Measurements from ENCODE around the gene ARHGEF39. TPM values are rescaled to one million over a fixed set of nuclear protein-coding genes. Genes with fewer than 3 reads are reported as not detected.
A peak's percentile ranks its signal among the peaks of the same experiment; 100 is the strongest.

The ARHGEF39 gene
- total RNA-seq, 4 donors from 2014 or later: 1.3 to 17.5 (median 5.1) TPM

GRCh38 chr9:35711501-35712428 lies 46.8 kb upstream of the ARHGEF39 start:
- no peak overlapping the region for H3K4me3 ChIP-seq
- TF ChIP-seq, protein P1, sequence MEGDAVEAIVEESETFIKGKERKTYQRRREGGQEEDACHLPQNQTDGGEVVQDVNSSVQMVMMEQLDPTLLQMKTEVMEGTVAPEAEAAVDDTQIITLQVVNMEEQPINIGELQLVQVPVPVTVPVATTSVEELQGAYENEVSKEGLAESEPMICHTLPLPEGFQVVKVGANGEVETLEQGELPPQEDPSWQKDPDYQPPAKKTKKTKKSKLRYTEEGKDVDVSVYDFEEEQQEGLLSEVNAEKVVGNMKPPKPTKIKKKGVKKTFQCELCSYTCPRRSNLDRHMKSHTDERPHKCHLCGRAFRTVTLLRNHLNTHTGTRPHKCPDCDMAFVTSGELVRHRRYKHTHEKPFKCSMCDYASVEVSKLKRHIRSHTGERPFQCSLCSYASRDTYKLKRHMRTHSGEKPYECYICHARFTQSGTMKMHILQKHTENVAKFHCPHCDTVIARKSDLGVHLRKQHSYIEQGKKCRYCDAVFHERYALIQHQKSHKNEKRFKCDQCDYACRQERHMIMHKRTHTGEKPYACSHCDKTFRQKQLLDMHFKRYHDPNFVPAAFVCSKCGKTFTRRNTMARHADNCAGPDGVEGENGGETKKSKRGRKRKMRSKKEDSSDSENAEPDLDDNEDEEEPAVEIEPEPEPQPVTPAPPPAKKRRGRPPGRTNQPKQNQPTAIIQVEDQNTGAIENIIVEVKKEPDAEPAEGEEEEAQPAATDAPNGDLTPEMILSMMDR (IDR thresholded peaks at IDR 0.05): no peak
- TF ChIP-seq POLR2A (IDR thresholded peaks at IDR 0.05): no peak
- no peaks in the 10 kb centered on the region for H3K27me3 ChIP-seq
- peaks cover 65 to 100% (median 81%) of the 10 kb centered on the region in 3 donors for H3K36me3 ChIP-seq
- 73 to 79% methylated on average over 17 to 18 of the region's 21 CpGs for WGBS, 2 donors
- intact Hi-C loops (cut with DNase I): no loop called here
- peak overlapping the region in 3 of 4 donors; percentile 13 to 34 (median 17) for H3K27ac ChIP-seq
- DNase-seq: no peak
- no peaks in the 10 kb centered on the region for H3K4me1 ChIP-seq
- no peaks in the 10 kb centered on the region for H3K9me3 ChIP-seq

DNA sequence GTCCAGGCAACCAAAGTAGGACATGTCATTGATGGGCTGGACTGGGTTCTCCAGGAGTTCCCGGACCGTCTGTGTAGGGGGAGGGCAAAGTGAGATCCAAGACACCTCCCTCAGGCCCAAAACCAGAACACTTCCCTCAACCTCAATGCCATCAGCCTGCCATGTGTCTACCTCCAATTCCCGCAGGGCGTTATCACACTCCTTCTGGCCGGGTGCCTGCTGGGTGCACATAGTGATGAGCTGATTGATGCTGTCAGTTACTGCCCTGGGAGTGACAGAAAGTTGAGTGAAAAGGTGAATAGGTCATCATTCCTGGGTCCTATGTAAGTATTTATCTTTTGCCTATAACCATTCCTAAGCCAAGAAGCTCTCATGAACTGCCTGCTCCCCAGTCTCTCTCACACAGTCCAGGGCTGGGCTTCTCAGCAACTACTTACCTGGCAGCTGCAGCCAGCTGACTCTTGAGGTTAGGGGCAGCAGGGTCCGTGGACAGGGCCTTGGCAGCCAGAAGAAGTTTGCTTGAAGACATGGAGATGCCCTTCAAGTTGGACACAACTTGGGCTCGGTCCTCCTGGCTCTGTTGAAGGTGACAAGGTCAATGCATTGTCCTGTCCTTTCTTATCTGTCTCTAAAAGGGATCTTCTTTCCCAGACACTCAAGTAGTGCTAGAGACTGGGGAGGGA lies 46.0 kb upstream of the ARHGEF39 start:
- intact Hi-C loops (cut with DNase I): no loop called here
- TF ChIP-seq, protein P1 (IDR thresholded peaks at IDR 0.05): no peak
- no peak for TF ChIP-seq POLR2A (IDR thresholded peaks at IDR 0.05)
- 77 to 91% methylated on average over 6 to 7 of the region's 7 CpGs for WGBS, 2 donors
- H3K4me3 ChIP-seq: no peak overlapping the region
- H3K9me3 ChIP-seq: no peaks in the 10 kb centered on the region
- H3K27me3 ChIP-seq: no peaks in the 10 kb centered on the region
- H3K27ac ChIP-seq: peak overlapping the region in 2 of 4 donors; percentile 13 to 34
- peaks cover 71 to 100% (median 83%) of the 10 kb centered on the region in 3 donors for H3K36me3 ChIP-seq
- DNase-seq: no peak
- H3K4me1 ChIP-seq: no peaks in the 10 kb centered on the region

GRCh38 chr9:35708146-35708545 lies 43.2 kb upstream of the ARHGEF39 start:
- peak overlapping the region in 1 of 4 donors; percentile 39 for H3K27ac ChIP-seq
- no peaks in the 10 kb centered on the region for H3K4me1 ChIP-seq
- H3K9me3 ChIP-seq: no peaks in the 10 kb centered on the region
- DNase-seq: no peak
- H3K36me3 ChIP-seq: peaks cover 76 to 100% (median 90%) of the 10 kb centered on the region in 3 donors
- intact Hi-C loops (cut with DNase I): no loop called here
- TF ChIP-seq, protein P1 (IDR thresholded peaks at IDR 0.05): no peak
- TF ChIP-seq POLR2A (IDR thresholded peaks at IDR 0.05): no peak
- 89 to 96% methylated on average over 3 to 4 of the region's 4 CpGs for WGBS, 2 donors
- no peak overlapping the region for H3K4me3 ChIP-seq
- no peaks in the 10 kb centered on the region for H3K27me3 ChIP-seq

DNA sequence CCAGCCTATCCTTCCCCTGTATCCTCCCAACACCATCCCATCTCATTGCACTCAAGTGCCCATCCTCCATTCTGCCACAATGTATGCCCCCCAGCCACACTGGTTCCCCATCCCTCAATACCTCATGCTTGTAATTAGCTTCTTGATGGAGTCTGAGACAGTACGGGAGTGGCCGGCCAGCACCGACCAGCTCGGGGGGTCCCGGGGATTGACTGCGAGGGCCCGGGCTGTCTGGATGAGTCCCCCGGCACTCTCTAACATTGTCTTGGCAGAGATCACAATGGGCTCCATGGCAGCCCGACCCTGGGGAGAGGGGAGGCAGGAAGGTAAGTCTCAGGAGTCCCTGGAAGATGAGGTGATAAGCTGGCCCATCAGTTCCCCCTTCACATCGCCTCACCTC lies 42.0 kb upstream of the ARHGEF39 start:
- H3K4me3 ChIP-seq: no peak overlapping the region
- no peak overlapping the region for H3K27ac ChIP-seq

More for the DNA sequence above, 42.0 kb upstream of the ARHGEF39 start:
- TF ChIP-seq, protein P1 (IDR thresholded peaks at IDR 0.05): no peak
- TF ChIP-seq POLR2A (IDR thresholded peaks at IDR 0.05): no peak
- intact Hi-C loops (cut with DNase I): no loop called here
- no peaks in the 10 kb centered on the region for H3K27me3 ChIP-seq
- DNase-seq: no peak
- H3K9me3 ChIP-seq: no peaks in the 10 kb centered on the region
- no peaks in the 10 kb centered on the region for H3K4me1 ChIP-seq
- peaks cover 78 to 100% (median 91%) of the 10 kb centered on the region in 3 donors for H3K36me3 ChIP-seq
- WGBS, 2 donors: 61% methylated on average over 2 of the region's 10 CpGs; no CpG with 5 or more reads in 1 of the 2 donors

Measured in esophagus squamous epithelium (tissue), 5 donors.